Heart right ventricle (tissue), 16 donors: ENCODE measurements around the gene GRAMD2A. TPM values are rescaled to one million over a fixed set of nuclear protein-coding genes. Genes with fewer than 3 reads are reported as not detected.

ENCODE experiments used
- ATAC-seq, 8 donors: fragments of 200-7000 bp; cut with Tn5 transposase; one replicate each; pipeline ENCODE4 v1.9.1; 2020; ENCODE audit warnings: mild to moderate bottlenecking in 8 of 8, moderate library complexity in 8 of 8, moderate number of reproducible peaks in 1 of 8
- DNase-seq, 2 donors: peaks; one replicate each; pipeline ENCODE4 v3.0.0-alpha.2; 2020
- H3K27ac ChIP-seq, 10 donors: fragments of 200-600 bp; sonication (generic) in 2 of 10; one replicate each; pipeline versions ENCODE4 v1.5.0 to v1.8.0; 2020 to 2022; ENCODE audit warnings: mild to moderate bottlenecking in 3 of 10
- H3K27me3 ChIP-seq, 7 donors: fragments of 200-600 bp; one replicate each; pipeline ENCODE4 v1.8.0; 2021 to 2022; ENCODE audit warnings: mild to moderate bottlenecking in 2 of 7
- H3K36me3 ChIP-seq, 9 donors: fragments of 200-600 bp; sonication (generic) in 1 of 9; one replicate each; pipeline versions ENCODE4 v1.5.0 to v1.8.0; 2020 to 2022; ENCODE audit warnings: mild to moderate bottlenecking in 2 of 9
- H3K4me1 ChIP-seq, 9 donors: fragments of 200-600 bp; sonication (generic) in 1 of 9; one replicate each; pipeline versions ENCODE4 v1.5.0 to v1.8.0; 2020 to 2022; ENCODE audit warnings: mild to moderate bottlenecking in 4 of 9
- H3K4me3 ChIP-seq, 10 donors: fragments of 200-600 bp; sonication (generic) in 2 of 10; one replicate each; pipeline versions ENCODE4 v1.5.0 to v1.8.0; 2020 to 2022; ENCODE audit warnings: mild to moderate bottlenecking in 7 of 10, moderate library complexity in 2 of 10
- H3K9me3 ChIP-seq, 11 donors: fragments of 200-600 bp in 10 of 11; sonication (generic) in 2 of 11; one replicate each; pipeline versions ENCODE4 v1.5.0 to v1.8.0; 2013 to 2022; ENCODE audit warnings: mild to moderate bottlenecking in 2 of 11, control low read depth in 1 of 11, moderate library complexity in 1 of 11
- WGBS, 2 donors: extraction: QIAGEN DNeasy Blood & Tissue Kit; methylation state at CpG; one replicate each; pipeline ENCODE4 v1.1.7; 2013; ENCODE audit warnings: inconsistent platforms in 1 of 2; 5-methylcytosine and 5-hydroxymethylcytosine counted together
- intact Hi-C, 10 donors: fragments of 100-400 bp; cut with DNase I; formaldehyde crosslinking; loops; one replicate each; pipeline versions ENCODE4 v1.11.1 to v1.14.2; 2022
- polyA plus RNA-seq, 2 donors: library from polyadenylated mRNA; stranded (reverse); fragments of 200-250 nt; gene quantifications; one replicate each; pipeline ENCODE4 v1.2.3, GENCODE V29; 2013
- total RNA-seq, 10 donors: library from RNA; stranded (reverse); fragmentation: NEBNext Ultra II Directional in 3 of 10; extraction: Animal tissue kit (Norgen Biotek cat#: 25700) in 3 of 10; gene quantifications; one replicate each; pipeline versions ENCODE4 v1.2.1 to v1.2.4, GENCODE V29; 2021 to 2023
- TF ChIP-seq, protein P1 (sequence below), 9 donors: fragments of 200-600 bp; sonication (generic) in 2 of 9; IDR thresholded peaks; one replicate each; pipeline versions ENCODE4 v1.5.0 to v1.8.0; 2021 to 2022; ENCODE audit warnings: antibody characterized with exemption in 9 of 9, mild to moderate bottlenecking in 5 of 9, moderate library complexity in 1 of 9
- donor health status: Arrhythmogenic right ventricular cardiomyopathy.
- donor health status: ischemic (EF 13 %, LVEDD 7.1; RV severe dilation, severe dysfunction).
- donor health status: healthy with polysubstance abuse.
- donor health status: DM: no; HTN: yes; CAD: no.
- donor health status: DM: no; HTN: no; CAD: no.
- donor health status: ischemic (EF 25% LVEDD 6.9; RV normal size, moderate dysfunction).
- donor health status: ischemic (EF 25% LVEDD 5.7; RV mildly dilated, moderate dysfunction).
- donor health status: healthy.
- donor health status: DM: yes; HTN: yes; CAD: no.
- donor health status: Ischemic cardiomyopathy.
- donor health status: ischemic (EF 35%, LVEDD 5.7; RV mildly dilated, moderate dysfunction).
- donor health status: nonischemic (EF 11% LVEDD 7.7; RV severe dilation, severe dysfunction).
- donor health status: DM: yes; HTN: yes; CAD: no.
- donor health status: PGD.
- donor health status: ischemic (EF 29% LVEDD 5.4; RV normal size, mild dysfunction).
- donor health status: nonischemic (EF 23%, LVEDD 6.1; RV moderate dilation, normal function).

GRAMD2A gene
- total and polyA plus RNA-seq, 12 donors: 0.06 to 0.20 TPM; not detected in 10

DNA sequence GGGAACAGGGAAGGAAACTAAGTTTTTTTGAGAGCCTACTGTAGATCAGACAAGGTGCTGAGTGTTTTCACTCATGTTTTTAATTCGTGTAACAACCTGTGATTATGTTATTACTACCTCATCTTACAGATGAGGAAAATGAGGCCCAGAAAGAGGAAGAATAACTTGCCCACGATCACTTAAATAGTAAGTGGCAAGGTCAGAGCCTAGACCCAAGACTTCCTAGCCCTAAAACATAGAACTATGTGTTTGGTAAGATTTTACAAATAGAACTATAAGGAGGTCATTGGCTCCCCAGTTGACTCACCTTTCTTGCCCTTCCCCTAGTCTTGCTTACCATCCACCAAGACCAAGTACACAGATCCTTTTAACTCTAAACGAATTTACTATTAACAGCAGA is 65.7 kb downstream of the GRAMD2A start:
- TF ChIP-seq, protein P1, sequence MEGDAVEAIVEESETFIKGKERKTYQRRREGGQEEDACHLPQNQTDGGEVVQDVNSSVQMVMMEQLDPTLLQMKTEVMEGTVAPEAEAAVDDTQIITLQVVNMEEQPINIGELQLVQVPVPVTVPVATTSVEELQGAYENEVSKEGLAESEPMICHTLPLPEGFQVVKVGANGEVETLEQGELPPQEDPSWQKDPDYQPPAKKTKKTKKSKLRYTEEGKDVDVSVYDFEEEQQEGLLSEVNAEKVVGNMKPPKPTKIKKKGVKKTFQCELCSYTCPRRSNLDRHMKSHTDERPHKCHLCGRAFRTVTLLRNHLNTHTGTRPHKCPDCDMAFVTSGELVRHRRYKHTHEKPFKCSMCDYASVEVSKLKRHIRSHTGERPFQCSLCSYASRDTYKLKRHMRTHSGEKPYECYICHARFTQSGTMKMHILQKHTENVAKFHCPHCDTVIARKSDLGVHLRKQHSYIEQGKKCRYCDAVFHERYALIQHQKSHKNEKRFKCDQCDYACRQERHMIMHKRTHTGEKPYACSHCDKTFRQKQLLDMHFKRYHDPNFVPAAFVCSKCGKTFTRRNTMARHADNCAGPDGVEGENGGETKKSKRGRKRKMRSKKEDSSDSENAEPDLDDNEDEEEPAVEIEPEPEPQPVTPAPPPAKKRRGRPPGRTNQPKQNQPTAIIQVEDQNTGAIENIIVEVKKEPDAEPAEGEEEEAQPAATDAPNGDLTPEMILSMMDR (IDR thresholded peaks at IDR 0.05): no peak
- Histone ChIP-seq H3K9me3 (no peaks in the 10 kb centered on the region), H3K4me1 (peaks cover 0 to 4% (median 0%) of the 10 kb centered on the region in 9 donors), H3K27me3 (no peaks in the 10 kb centered on the region), H3K27ac (no peak overlapping the region), H3K4me3 (no peak overlapping the region), H3K36me3 (no peaks in the 10 kb centered on the region)
- 79 to 80% methylated on average over 3 of the region's 3 CpGs for WGBS, 2 donors
- intact Hi-C loops: no loop called here
- no peak for ATAC-seq
- DNase-seq: no peak

DNA sequence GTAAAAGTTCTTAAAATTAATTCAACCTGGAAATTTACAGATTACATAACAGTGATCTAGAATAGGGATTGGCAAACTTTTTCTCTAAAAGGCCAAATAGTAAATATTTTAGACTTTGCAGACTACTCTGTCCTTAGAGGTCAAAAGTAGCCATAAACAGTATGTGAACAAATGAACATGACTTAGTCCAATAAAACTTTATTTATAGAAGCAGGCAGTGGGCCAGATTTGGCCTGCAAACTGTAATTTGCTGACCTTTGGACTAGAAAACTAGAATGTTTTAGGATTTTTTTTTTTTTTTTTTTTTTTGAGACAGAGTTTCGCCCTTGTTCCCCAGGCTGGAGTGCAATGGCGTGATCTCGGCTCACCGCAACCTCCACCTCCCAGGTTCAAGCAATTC is 67.3 kb downstream of the GRAMD2A start:
- ATAC-seq: no peak

DNA sequence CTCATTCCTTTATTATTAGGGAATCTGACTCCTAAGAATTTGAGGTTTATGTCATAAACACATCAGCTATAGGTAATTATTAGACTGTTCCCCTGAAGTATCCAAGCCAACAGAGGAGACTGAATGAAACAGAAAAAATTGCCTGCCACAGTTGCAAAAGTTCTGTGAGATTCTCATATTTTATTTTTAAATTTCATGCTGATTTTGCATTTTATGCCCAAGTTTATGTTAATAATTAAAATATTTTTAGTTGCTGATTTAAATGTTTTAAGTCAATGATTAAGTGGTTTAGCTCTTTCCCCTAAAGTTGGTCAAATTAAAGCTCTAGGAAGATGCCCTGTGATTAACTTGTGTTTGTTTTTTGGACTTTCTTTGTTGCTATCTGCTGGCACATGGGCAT is 69.2 kb downstream of the GRAMD2A start:
- H3K4me3 ChIP-seq: no peak overlapping the region
- TF ChIP-seq, protein P1 (IDR thresholded peaks at IDR 0.05): no peak
- no peaks in the 10 kb centered on the region for H3K36me3 ChIP-seq
- peaks cover 0 to 7% (median 0%) of the 10 kb centered on the region in 9 donors for H3K4me1 ChIP-seq
- H3K27me3 ChIP-seq: no peaks in the 10 kb centered on the region
- no peaks in the 10 kb centered on the region for H3K9me3 ChIP-seq
- ATAC-seq (no peak), DNase-seq (no peak)
- intact Hi-C loops: no loop called here
- no peak overlapping the region for H3K27ac ChIP-seq

More for the DNA sequence above, 67.3 kb downstream of the GRAMD2A start:
- TF ChIP-seq, protein P1 (IDR thresholded peaks at IDR 0.05): no peak
- H3K27ac ChIP-seq: no peak overlapping the region
- no peaks in the 10 kb centered on the region for H3K9me3 ChIP-seq
- peaks cover 0 to 4% (median 0%) of the 10 kb centered on the region in 9 donors for H3K4me1 ChIP-seq
- H3K27me3 ChIP-seq: no peaks in the 10 kb centered on the region
- WGBS, 2 donors: 98 to 100% methylated on average over 4 of the region's 4 CpGs
- intact Hi-C loops: no loop called here
- DNase-seq: no peak
- no peaks in the 10 kb centered on the region for H3K36me3 ChIP-seq
- no peak overlapping the region for H3K4me3 ChIP-seq

DNA sequence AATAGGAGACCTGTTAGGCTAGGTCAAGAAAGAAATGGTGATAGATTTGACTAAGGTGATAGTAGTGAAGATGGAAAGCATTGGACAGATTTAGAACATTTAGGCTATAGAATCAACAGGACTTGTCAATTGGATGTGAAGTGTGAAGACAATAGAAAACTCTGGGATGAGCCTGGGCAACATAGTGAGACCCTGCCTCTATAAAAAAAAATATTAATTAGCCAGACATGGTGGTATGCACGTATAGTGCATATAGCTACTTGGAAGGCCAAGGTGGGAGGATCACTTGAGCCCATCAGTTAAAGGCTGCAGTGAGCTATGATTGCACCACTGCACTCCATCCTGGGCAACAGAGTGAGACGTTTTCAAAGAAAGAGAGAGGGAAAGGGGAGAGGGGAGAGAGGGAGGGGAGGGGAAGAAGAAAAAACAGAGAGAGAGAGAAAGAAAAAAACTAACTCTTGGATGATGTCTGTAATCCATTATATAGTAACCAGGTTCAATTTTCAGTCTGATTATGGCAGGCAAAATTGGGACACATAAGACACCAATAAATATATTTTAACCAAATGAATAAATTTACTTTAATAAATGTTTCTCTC is 69.8 kb downstream of the GRAMD2A start:
- WGBS, 2 donors: 53 to 60% methylated on average over 2 of the region's 2 CpGs
- H3K4me1 ChIP-seq: peaks cover 0 to 7% (median 0%) of the 10 kb centered on the region in 9 donors
- H3K27me3 ChIP-seq: no peaks in the 10 kb centered on the region
- intact Hi-C loops: no loop called here
- TF ChIP-seq, protein P1 (IDR thresholded peaks at IDR 0.05): no peak
- H3K36me3 ChIP-seq: no peaks in the 10 kb centered on the region
- H3K27ac ChIP-seq: no peak overlapping the region
- no peak overlapping the region for H3K4me3 ChIP-seq
- no peaks in the 10 kb centered on the region for H3K9me3 ChIP-seq
- no peak for DNase-seq
- no peak for ATAC-seq
